Peyer's patch (tissue), 4 donors: ENCODE data around the gene ZNF580.

Experiments
- POLR2A ChIP-seq, 2 donors: fragments of 450-650 bp; IDR thresholded peaks; one replicate each; pipeline ENCODE4 v1.5.1; 2017; ENCODE audit warnings: antibody characterized with exemption in 2 of 2, mild to moderate bottlenecking in 2 of 2, moderate library complexity in 2 of 2
- TF ChIP-seq, protein P1 (sequence below), 6 experiments: fragments of 450-650 bp in 4 of 6; fragments of 200-600 bp in 2 of 6; sonication (generic) in 1 of 6; IDR thresholded peaks; one replicate each; pipeline ENCODE4 v1.5.1; 2017 to 2019; ENCODE audit warnings: antibody characterized with exemption in 6 of 6, mild to moderate bottlenecking in 3 of 6, moderate library complexity in 1 of 6

DNA sequence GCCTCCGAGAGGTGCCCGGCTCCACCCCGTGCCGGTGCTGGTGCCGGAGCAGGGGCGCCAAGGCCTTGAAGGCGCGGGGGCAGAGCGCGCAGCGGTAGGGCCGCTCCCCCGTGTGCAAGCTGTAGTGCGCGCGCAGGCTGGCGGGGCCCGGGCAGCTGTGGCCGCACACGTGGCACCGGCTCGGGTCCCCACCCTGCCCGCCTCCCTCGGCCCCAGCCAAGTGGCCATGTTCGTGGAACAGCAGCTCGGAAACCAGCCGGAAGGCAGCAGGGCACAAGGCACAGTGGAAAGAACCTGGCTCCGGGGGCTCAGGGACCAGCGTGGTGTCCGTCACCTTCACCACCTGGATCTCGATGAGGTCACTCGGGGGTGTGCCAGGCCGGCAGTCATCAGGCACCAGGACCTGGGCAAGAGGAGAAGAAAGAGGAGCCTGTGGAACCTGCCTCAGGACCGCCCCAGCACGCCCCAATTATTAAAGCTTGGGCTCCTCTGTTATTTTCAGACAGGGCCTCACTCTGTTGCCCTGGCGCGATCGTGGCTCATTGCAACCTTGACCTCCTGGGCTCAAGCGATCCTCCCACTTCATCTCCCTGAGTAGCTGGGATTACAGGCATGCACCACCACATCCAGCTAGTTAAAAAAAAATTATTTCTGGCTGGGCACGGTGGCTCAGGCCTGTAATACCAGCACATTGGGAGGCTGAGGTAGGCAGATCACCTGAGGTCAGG lies 18.4 kb upstream of the ZNF580 start:
- TF ChIP-seq, protein P1, sequence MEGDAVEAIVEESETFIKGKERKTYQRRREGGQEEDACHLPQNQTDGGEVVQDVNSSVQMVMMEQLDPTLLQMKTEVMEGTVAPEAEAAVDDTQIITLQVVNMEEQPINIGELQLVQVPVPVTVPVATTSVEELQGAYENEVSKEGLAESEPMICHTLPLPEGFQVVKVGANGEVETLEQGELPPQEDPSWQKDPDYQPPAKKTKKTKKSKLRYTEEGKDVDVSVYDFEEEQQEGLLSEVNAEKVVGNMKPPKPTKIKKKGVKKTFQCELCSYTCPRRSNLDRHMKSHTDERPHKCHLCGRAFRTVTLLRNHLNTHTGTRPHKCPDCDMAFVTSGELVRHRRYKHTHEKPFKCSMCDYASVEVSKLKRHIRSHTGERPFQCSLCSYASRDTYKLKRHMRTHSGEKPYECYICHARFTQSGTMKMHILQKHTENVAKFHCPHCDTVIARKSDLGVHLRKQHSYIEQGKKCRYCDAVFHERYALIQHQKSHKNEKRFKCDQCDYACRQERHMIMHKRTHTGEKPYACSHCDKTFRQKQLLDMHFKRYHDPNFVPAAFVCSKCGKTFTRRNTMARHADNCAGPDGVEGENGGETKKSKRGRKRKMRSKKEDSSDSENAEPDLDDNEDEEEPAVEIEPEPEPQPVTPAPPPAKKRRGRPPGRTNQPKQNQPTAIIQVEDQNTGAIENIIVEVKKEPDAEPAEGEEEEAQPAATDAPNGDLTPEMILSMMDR (IDR thresholded peaks at IDR 0.05), result no peak
- TF ChIP-seq POLR2A (IDR thresholded peaks at IDR 0.05), result no peak
